Fibroblast of mammary gland (primary cell): ENCODE measurements around the gene TNFSF9.

Experiments used
- DNase-seq: peaks from one replicate; pipeline ENCODE4 v3.0.0-alpha.2; 2010; ENCODE audit warnings: low read depth
- H3K4me3 ChIP-seq: 2 replicates; pipeline ENCODE4 v1.5.1; 2011; ENCODE audit warnings: low read depth, mild to moderate bottlenecking, low read length, moderate library complexity; ENCODE audit not compliant: control insufficient read depth
- TF ChIP-seq, protein P1 (sequence below): conservative IDR thresholded peaks from 2 replicates; pipeline ENCODE4 v1.5.1; 2011; ENCODE audit warnings: low read depth, low read length, inconsistent platforms; ENCODE audit not compliant: control insufficient read depth, insufficient read depth

TNFSF9 gene

DNA sequence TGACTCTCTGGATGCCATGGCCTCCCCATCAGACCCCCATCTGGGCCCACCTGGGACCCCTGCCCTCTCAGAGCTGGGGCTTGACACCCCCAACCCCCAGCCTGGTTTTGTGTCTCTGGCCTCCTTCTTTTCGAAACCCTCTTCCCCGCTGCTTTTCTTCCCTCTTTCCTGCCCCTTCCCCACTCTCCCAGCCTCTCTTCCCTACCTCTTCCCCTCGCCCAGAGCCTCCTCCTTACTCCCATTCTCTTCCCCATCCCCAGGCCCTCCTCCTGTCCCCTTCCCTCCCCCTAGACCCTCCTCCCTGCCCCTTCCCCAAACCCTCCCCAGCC is 2.1 kb downstream of the TNFSF9 start:
- H3K4me3 ChIP-seq: no peak overlapping the region
- TF ChIP-seq, protein P1, sequence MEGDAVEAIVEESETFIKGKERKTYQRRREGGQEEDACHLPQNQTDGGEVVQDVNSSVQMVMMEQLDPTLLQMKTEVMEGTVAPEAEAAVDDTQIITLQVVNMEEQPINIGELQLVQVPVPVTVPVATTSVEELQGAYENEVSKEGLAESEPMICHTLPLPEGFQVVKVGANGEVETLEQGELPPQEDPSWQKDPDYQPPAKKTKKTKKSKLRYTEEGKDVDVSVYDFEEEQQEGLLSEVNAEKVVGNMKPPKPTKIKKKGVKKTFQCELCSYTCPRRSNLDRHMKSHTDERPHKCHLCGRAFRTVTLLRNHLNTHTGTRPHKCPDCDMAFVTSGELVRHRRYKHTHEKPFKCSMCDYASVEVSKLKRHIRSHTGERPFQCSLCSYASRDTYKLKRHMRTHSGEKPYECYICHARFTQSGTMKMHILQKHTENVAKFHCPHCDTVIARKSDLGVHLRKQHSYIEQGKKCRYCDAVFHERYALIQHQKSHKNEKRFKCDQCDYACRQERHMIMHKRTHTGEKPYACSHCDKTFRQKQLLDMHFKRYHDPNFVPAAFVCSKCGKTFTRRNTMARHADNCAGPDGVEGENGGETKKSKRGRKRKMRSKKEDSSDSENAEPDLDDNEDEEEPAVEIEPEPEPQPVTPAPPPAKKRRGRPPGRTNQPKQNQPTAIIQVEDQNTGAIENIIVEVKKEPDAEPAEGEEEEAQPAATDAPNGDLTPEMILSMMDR: no peak
- no peak for DNase-seq

DNA sequence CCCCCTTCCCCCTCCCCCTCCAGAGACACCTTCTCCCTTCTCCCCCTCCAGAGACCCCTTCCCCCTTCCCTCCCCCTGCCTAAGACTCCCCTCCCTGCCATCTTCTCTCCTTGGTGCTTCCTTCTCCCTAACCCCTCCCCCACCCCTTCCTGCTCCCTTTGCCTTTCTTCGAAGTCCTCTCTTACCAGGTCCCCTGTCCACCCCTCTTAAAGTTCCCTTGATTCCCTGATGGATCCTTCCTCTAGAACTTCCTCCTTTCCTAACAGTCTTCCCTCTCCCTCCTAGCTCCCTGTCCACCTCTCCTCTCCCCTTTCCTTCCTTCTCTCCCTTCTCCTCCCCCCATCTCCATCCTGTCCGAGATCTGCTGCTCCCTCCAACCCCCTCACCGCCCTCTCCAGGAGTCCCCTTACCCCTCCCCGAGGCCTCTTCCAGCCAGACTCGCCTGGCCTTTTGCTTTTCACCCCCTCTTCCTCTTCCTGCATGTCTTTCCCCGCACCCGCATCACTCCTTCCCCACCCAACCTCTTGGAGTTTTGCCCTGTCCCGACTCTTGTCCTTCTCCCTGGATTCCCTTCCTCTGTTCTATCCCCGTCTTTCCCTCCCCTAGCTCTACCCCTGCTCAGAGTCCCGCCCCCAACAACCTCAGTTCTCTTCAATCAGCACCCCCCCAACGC is 3.1 kb downstream of the TNFSF9 start:
- no peak for DNase-seq
- TF ChIP-seq, protein P1: no peak
- H3K4me3 ChIP-seq: no peak overlapping the region

DNA sequence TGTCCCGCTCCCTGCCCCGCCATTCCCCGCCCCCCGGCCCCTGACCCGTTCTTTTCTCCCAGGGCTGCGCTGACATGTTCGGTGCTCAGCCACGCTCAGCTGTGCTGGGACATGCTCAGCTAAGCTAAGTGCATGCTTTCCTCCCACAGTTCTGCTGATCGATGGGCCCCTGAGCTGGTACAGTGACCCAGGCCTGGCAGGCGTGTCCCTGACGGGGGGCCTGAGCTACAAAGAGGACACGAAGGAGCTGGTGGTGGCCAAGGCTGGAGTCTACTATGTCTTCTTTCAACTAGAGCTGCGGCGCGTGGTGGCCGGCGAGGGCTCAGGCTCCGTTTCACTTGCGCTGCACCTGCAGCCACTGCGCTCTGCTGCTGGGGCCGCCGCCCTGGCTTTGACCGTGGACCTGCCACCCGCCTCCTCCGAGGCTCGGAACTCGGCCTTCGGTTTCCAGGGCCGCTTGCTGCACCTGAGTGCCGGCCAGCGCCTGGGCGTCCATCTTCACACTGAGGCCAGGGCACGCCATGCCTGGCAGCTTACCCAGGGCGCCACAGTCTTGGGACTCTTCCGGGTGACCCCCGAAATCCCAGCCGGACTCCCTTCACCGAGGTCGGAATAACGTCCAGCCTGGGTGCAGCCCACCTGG is 3.7 kb downstream of the TNFSF9 start:
- no peak for DNase-seq
- H3K4me3 ChIP-seq: no peak overlapping the region
- TF ChIP-seq, protein P1: no peak

DNA sequence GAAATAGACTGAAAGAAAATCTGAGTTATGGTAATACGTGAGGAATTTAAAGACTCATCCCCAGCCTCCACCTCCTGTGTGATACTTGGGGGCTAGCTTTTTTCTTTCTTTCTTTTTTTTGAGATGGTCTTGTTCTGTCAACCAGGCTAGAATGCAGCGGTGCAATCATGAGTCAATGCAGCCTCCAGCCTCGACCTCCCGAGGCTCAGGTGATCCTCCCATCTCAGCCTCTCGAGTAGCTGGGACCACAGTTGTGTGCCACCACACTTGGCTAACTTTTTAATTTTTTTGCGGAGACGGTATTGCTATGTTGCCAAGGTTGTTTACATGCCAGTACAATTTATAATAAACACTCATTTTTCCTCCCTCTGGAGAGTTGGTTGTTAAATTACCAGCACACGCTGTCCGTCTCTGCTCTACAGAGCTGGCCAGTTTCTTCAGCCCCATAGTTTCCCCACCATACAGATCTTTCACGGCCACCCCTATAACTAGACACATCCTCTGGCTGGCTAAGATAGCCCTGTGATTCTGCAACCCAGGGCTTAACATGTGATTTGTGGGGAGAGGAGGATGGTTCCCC is 4.8 kb downstream of the TNFSF9 start:
- no peak for DNase-seq
- H3K4me3 ChIP-seq: no peak overlapping the region
- TF ChIP-seq, protein P1: no peak

DNA sequence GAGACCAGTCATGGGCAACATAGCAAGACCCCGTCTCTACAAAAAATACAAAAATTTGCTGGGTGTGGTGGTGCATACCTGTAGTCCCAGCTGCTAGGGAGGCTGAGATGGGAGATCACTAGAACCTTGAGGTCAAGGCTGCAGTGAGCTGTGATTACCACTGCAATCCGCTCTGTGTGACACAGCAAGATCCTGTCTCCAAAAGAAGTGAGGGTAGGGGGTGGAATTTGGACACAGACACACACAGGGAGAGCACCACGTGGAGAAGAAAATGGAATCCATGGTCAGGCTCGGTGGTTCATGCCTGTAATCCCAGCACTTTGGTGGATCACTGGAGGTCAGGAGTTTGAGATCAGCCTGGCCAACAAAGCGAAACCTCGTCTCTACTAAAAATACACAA is 8.7 kb downstream of the TNFSF9 start:
- TF ChIP-seq, protein P1: no peak
- DNase-seq: no peak
- H3K4me3 ChIP-seq: no peak overlapping the region

DNA sequence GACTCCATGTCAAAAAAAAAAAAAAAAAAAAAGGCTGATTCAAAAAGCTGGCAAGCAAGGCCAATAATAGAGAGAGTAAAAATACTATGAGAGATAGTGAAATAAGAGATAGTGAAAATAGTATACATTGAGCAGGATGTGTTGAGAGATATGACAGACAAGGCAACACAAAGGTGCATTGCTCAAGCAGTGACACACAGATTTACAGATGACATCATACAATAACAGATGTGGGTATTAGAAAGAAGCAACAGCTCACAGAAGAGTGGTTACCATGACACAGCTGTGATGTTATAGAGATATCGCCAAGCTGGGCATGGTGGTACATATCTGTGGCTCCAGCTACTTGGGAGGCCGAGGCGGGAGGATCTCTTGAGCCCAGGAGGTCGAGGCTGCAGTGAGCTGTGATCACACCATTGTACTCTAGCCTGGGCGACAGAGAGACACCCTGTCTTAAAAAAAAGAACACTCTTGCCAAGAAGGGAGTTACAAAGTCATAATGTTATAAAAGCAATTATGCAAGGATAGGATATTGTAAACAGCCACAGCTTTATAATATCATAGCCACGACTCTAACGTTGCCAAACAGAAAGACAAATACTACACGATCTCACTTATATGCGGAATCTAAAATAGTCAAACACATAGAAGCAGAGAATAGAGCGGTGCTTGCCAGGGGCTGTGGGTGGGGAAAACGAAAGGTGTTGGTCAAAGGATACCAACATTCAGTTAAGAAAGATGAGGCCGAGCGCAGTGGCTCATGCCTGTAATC is 10.3 kb downstream of the TNFSF9 start:
- TF ChIP-seq, protein P1: no peak
- H3K4me3 ChIP-seq: no peak overlapping the region
- no peak for DNase-seq
